RWPE2 (cell line): ENCODE measurements around the gene PPFIA2.

Source experiments
- ATAC-seq: fragments of 200-7000 bp; cut with Tn5 transposase; 3 replicates; pipeline ENCODE4 v1.9.1; 2021; ENCODE audit warnings: low read depth
- DNase-seq: peaks from one replicate; pipeline ENCODE4 v3.0.0-alpha.2; 2020; ENCODE audit warnings: low spot score
- H3K27ac ChIP-seq: fragments of 450-650 bp; 2 replicates; pipeline ENCODE4 v1.5.1; 2017; ENCODE audit warnings: mild to moderate bottlenecking; ENCODE audit not compliant: poor library complexity, severe bottlenecking
- H3K27me3 ChIP-seq: fragments of 250-450 bp; sonication (Bioruptor Pico); 2 replicates; pipeline ENCODE4 v1.5.1; 2021; ENCODE audit warnings: mild to moderate bottlenecking, moderate library complexity; ENCODE audit not compliant: insufficient read depth, poor library complexity, severe bottlenecking
- H3K36me3 ChIP-seq: fragments of 250-450 bp; sonication (Bioruptor Pico); 2 replicates; pipeline ENCODE4 v1.5.1; 2020; ENCODE audit warnings: low read depth, mild to moderate bottlenecking, moderate library complexity
- H3K4me1 ChIP-seq: fragments of 250-450 bp; sonication (Bioruptor Pico); 2 replicates; pipeline ENCODE4 v1.5.1; 2021; ENCODE audit warnings: mild to moderate bottlenecking, moderate library complexity; ENCODE audit not compliant: insufficient read depth, poor library complexity, severe bottlenecking
- H3K4me3 ChIP-seq: fragments of 250-450 bp; sonication (Bioruptor Pico); 2 replicates; pipeline ENCODE4 v1.5.1; 2021; ENCODE audit warnings: mild to moderate bottlenecking, moderate library complexity; ENCODE audit not compliant: severe bottlenecking
- H3K9me3 ChIP-seq: fragments of 250-450 bp; sonication (Bioruptor Pico); 2 replicates; pipeline ENCODE4 v1.5.1; 2021; ENCODE audit warnings: mild to moderate bottlenecking, moderate library complexity; ENCODE audit not compliant: severe bottlenecking
- TF ChIP-seq, protein P1 (sequence below): fragments of 450-650 bp; IDR thresholded peaks from one replicate; pipeline ENCODE4 v1.5.1; 2017; ENCODE audit warnings: mild to moderate bottlenecking, moderate library complexity; ENCODE audit not compliant: poor library complexity, severe bottlenecking

PPFIA2 gene

DNA sequence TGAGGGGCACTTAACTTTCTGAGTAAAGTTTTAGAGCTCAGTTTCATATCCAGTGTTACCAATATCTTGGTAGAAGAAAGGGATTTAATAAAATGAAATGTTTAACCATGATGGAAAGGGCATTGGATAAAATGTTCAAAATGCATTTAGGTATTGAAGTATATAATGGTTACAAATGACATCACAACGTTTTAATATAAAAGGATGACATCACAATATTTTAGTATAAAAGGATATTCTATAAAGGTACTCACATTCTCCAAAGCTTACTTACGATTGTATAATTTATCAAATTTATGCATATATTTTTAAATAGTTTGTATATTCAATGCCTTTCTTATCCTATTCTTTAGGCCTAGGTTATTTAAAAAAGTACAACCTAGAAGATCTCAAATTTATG, 226.1 kb downstream of the PPFIA2 start:
- Histone ChIP-seq H3K36me3 (no peaks in the 10 kb centered on the region), H3K4me3 (no peak overlapping the region), H3K9me3 (no peaks in the 10 kb centered on the region), H3K27me3 (no peaks in the 10 kb centered on the region), H3K27ac (no peak overlapping the region), H3K4me1 (no peaks in the 10 kb centered on the region)
- TF ChIP-seq, protein P1, sequence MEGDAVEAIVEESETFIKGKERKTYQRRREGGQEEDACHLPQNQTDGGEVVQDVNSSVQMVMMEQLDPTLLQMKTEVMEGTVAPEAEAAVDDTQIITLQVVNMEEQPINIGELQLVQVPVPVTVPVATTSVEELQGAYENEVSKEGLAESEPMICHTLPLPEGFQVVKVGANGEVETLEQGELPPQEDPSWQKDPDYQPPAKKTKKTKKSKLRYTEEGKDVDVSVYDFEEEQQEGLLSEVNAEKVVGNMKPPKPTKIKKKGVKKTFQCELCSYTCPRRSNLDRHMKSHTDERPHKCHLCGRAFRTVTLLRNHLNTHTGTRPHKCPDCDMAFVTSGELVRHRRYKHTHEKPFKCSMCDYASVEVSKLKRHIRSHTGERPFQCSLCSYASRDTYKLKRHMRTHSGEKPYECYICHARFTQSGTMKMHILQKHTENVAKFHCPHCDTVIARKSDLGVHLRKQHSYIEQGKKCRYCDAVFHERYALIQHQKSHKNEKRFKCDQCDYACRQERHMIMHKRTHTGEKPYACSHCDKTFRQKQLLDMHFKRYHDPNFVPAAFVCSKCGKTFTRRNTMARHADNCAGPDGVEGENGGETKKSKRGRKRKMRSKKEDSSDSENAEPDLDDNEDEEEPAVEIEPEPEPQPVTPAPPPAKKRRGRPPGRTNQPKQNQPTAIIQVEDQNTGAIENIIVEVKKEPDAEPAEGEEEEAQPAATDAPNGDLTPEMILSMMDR = no peak
- ATAC-seq (no peak), DNase-seq (no peak)

DNA sequence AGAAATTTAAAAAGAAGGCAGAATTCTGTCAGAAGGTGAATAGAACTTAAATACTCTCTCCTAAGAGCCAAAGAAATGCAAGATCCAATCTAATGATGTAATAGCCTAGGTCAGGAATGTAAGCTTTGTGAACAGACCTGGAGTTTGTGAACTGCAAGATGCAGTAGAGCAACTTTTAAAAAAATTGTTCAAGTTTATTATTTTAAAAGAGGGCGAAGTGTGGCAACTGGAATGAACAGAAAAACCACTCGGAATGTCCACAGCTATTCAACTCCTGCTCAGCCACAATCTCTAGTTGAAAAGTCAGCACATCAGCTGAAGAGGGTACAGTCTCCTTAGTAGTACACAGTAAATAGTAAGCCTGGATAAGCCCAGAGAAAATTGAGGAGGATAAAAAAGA, 228.8 kb downstream of the PPFIA2 start:
- no peaks in the 10 kb centered on the region for H3K9me3 ChIP-seq
- DNase-seq (no peak), ATAC-seq (no peak)
- TF ChIP-seq, protein P1 = no peak
- H3K36me3 ChIP-seq = no peaks in the 10 kb centered on the region
- H3K27ac ChIP-seq = no peak overlapping the region
- no peaks in the 10 kb centered on the region for H3K27me3 ChIP-seq
- no peak overlapping the region for H3K4me3 ChIP-seq
- H3K4me1 ChIP-seq = no peaks in the 10 kb centered on the region

DNA sequence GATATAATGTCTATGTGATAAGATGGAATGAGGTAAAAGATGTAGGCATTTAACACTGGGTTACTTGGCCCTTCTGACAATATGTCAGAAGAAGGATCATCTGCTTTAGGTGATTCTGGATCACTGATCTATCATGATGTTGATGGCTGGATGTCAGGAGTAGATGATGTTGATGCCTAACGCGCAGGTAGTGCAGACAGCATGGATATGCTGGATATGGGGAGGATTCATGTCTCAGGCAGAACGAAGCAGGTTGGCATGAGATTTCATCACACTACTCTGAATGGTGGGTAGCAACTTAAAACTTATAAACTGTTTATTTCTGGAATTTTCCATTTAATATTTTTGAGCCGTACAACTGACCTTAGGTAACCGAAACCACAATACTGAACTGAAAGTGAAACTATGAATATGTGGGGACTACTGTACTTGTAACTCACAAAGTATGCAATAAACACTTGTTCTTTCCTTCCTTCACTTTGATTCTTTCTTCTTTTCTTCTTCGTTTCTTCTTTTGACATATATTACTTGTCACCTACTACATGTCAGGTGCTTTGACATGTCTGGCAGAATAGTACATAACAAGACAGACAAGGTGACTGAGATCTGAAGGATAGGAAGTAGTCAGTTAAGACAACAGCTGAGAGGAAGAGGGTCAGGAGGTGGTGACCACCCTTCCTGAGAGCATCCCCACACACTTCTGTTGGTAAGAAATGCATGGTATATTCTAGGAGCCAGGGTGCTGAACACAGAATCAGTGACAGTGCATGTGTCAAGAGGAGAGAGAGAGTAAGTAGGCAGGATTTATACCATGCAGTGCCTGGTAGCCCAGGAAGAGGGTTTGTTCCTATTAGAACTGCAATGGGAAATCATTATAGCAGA, 238.8 kb downstream of the PPFIA2 start:
- no peak overlapping the region for H3K27ac ChIP-seq
- H3K4me1 ChIP-seq = no peaks in the 10 kb centered on the region
- no peak overlapping the region for H3K4me3 ChIP-seq
- no peak; the same call in 2 of the 3 replicates for ATAC-seq
- H3K36me3 ChIP-seq = no peaks in the 10 kb centered on the region
- no peaks in the 10 kb centered on the region for H3K9me3 ChIP-seq
- TF ChIP-seq, protein P1 = no peak
- DNase-seq = no peak
- H3K27me3 ChIP-seq = no peaks in the 10 kb centered on the region

DNA sequence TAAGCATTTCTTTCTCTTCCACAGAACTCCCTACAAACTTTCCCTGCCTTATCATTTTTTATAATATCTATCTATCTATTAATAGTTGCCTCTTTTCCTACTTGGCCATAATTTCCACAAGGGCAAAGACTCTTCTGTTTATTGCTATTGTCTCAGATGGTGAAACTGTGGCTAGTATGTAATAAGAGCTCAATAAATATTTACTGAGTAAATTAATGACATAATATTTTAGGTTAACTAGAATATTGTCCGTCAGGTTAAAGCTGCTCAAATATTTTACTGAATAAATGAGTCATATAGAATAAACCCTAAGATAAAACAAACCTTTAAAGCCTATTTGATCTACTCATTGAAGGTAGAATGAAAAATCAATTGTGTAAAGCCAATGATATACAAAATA, 240.5 kb downstream of the PPFIA2 start:
- DNase-seq = no peak

More for the DNA sequence above, 240.5 kb downstream of the PPFIA2 start:
- H3K27ac ChIP-seq = no peak overlapping the region
- no peaks in the 10 kb centered on the region for H3K9me3 ChIP-seq
- no peaks in the 10 kb centered on the region for H3K36me3 ChIP-seq
- ATAC-seq = no peak
- no peaks in the 10 kb centered on the region for H3K4me1 ChIP-seq
- TF ChIP-seq, protein P1 = no peak
- no peaks in the 10 kb centered on the region for H3K27me3 ChIP-seq
- no peak overlapping the region for H3K4me3 ChIP-seq
